ENCODE data around the gene SMYD3. TPM values are rescaled to one million over a fixed set of nuclear protein-coding genes. Genes with fewer than 3 reads are reported as not detected.

Gene SMYD3
- polyA plus RNA-seq, 3 donors from 2014 or later = 48.4 to 57.5 (median 50.8) TPM

DNA sequence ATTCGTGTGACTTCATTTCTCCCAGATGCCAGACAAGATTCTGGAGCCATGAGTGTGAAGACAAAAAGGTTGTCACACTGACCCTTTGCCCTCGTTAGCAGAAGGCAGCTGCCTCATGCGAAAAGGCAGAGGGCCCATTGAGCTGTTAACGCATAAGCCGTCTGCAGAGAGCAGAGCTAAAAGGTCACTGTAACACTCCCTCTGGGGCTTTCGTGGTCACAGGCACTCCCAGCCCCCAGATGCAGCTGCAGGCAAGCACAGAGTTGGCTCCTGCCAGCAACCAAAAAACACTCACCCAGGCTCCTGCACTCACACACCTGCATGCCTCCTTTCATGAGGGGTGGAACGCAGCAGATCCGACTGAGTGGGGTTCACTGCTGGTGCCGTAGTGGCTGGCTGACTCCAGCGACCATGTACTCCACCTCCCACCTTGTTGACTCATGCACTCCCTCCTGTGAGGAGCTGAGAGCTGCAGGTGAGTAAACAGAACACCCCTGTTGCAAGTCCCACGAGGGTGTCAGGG lies 287.5 kb downstream of the SMYD3 start:
- H3K27ac Mint-ChIP-seq = peak overlapping the region in 1 of 6 donors; percentile 52
- DNase-seq = no peak
- H3K4me1 Mint-ChIP-seq = peaks cover 9 to 12% of the 10 kb centered on the region in 2 donors
- H3K27me3 Mint-ChIP-seq (ENCODE audit: low read depth in 3 of 3) = peaks cover 0 to 2% (median 0%) of the 10 kb centered on the region in 3 donors
- H3K4me3 Mint-ChIP-seq = no peak overlapping the region
- peaks cover 0 to 4% (median 0%) of the 10 kb centered on the region in 3 donors for H3K36me3 Mint-ChIP-seq
- H3K9me3 Mint-ChIP-seq = no peaks in the 10 kb centered on the region

DNA sequence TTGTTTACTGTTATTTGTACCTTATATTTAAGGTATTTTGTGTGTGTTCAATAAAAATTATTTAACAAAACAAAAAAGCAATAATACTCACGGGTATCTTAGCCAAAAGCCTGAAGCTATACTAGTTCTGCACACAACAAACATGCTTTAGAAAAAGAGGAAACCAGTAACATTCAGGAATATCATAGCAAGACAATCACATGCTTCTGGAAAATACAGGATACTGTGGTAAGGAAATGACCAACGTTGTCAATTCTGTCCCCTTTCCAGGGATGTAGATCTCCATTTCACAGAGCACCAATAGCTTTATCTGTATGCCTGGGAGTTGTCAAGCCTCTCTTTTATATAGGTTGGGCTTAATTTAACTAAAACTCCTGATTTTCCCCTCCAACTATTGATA lies 288.4 kb downstream of the SMYD3 start:
- peaks cover 0 to 2% (median 0%) of the 10 kb centered on the region in 3 donors for H3K27me3 Mint-ChIP-seq (ENCODE audit: low read depth in 3 of 3)

DNA sequence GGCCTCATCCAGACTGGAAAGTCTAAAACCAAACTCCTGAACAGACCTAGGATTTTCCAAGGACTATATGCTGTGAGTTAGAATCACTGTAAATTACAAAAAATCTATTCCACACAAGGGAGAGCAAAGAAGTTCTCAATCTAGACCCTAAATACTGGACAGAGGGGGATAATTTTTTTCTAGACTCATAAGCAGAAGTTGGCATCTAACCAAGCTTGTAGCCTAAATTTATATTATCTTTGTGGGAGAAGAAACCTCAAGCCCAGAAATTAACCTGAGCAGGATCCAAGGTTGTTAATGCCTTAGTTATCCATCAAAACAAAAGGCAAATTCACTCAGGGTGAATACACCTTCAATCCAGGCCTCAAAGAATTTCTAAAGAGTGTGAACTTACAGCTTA lies 290.2 kb downstream of the SMYD3 start:
- H3K27me3 Mint-ChIP-seq (ENCODE audit: low read depth in 3 of 3) = peaks cover 0 to 2% (median 0%) of the 10 kb centered on the region in 3 donors
- DNase-seq = no peak
- no peak overlapping the region for H3K27ac Mint-ChIP-seq
- peaks cover 0 to 4% (median 0%) of the 10 kb centered on the region in 3 donors for H3K36me3 Mint-ChIP-seq
- H3K9me3 Mint-ChIP-seq = no peaks in the 10 kb centered on the region
- no peak overlapping the region for H3K4me3 Mint-ChIP-seq
- peaks cover 14 to 21% of the 10 kb centered on the region in 2 donors for H3K4me1 Mint-ChIP-seq

More for the DNA sequence above, 288.4 kb downstream of the SMYD3 start:
- H3K9me3 Mint-ChIP-seq = no peaks in the 10 kb centered on the region
- H3K36me3 Mint-ChIP-seq = peaks cover 0 to 4% (median 0%) of the 10 kb centered on the region in 3 donors
- DNase-seq = no peak
- H3K27ac Mint-ChIP-seq = no peak overlapping the region
- H3K4me1 Mint-ChIP-seq = peaks cover 14 to 21% of the 10 kb centered on the region in 2 donors
- H3K4me3 Mint-ChIP-seq = no peak overlapping the region

DNA sequence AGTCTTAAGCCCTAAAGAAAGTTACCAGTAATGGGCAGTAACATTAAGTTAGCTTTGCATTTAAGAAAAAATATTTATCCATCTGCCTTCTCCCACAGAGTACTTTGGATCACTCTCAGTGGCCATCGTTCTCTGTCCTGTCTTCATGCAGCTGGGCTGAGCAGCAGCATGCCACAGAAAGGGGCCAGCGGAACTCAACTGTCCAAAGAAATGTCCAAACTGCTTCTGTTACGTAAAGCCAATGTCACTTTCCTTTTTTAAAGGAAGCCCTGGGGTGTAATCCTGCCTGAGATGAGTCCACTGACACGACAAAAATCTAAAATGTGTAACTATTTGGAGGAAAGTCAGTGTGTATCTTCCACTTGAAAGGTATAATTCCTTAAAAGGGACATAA lies 291.6 kb downstream of the SMYD3 start:
- Mint-ChIP-seq H3K4me1 (peaks cover 14 to 21% of the 10 kb centered on the region in 2 donors), H3K9me3 (no peaks in the 10 kb centered on the region), H3K36me3 (peaks cover 0 to 4% (median 0%) of the 10 kb centered on the region in 3 donors), H3K27me3 (ENCODE audit: low read depth in 3 of 3) (peaks cover 0 to 2% (median 0%) of the 10 kb centered on the region in 3 donors), H3K4me3 (no peak overlapping the region), H3K27ac (no peak overlapping the region)
- no peak for DNase-seq

DNA sequence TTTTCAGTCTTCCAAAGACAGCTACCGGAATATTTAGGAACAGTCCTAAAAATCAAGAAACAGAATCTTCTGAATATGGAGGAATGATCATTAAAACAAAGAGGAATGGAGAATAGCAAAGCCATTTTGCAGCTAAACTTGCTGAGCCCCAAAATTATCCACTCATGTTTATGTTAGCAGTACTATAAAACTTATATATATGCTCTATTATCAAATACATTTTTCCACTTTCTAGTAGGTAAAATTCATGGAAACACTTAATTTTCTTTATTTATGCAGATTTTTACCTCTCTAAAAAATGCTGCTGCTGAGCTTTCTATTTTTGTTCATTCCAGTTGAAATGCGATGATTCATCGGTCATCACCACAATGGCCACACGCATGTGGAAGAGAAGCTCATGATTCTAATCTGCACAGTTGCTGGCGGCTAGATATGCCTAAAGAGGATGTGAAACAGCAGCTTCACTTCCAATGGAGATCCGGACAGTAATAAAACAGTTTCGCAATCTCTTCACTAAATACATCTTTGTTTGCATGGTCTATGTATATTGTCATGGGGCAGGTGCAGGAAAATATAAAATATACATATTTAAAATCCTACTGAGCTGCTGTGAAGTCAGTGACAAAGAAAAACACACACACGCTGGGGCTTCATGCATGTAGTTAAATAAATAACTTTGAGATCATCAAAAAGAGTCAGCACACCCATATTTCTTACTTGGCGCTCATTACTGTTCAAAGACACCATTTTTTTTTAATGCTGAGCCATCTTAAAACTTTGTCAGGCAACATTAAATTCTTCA lies 292.2 kb downstream of the SMYD3 start:
- DNase-seq = no peak
- Mint-ChIP-seq H3K4me1 (peaks cover 14 to 21% of the 10 kb centered on the region in 2 donors), H3K27ac (no peak overlapping the region), H3K4me3 (peak overlapping the region in 1 of 5 donors; percentile 24), H3K9me3 (no peaks in the 10 kb centered on the region), H3K27me3 (ENCODE audit: low read depth in 3 of 3) (peaks cover 0 to 2% (median 0%) of the 10 kb centered on the region in 3 donors), H3K36me3 (peaks cover 0 to 4% (median 3%) of the 10 kb centered on the region in 3 donors)

DNA sequence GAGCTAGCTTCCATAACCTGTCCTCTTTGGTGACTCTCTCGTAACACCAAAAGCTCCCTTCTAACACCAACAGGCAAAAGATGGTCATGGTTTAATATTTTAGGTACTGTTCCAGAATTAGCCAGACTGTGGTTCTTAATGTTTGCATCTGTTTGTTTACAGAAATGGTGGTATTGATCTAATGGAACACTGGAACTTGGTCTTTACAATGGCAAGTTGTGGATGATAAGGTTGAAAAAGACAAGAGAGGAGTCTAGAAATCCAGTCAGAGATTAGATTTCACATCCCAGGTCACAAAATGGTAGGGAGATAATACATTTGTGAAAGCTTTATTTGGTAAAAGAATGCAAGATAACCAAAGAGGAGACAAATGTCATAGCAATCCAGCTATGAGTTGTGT lies 293.1 kb downstream of the SMYD3 start:
- peaks cover 0 to 3% (median 0%) of the 10 kb centered on the region in 3 donors for H3K36me3 Mint-ChIP-seq
- no peak overlapping the region for H3K4me3 Mint-ChIP-seq
- no peak for DNase-seq
- no peaks in the 10 kb centered on the region for H3K27me3 Mint-ChIP-seq (ENCODE audit: low read depth in 3 of 3)
- H3K4me1 Mint-ChIP-seq = peaks cover 14 to 21% of the 10 kb centered on the region in 2 donors
- no peak overlapping the region for H3K27ac Mint-ChIP-seq
- H3K9me3 Mint-ChIP-seq = no peaks in the 10 kb centered on the region

DNA sequence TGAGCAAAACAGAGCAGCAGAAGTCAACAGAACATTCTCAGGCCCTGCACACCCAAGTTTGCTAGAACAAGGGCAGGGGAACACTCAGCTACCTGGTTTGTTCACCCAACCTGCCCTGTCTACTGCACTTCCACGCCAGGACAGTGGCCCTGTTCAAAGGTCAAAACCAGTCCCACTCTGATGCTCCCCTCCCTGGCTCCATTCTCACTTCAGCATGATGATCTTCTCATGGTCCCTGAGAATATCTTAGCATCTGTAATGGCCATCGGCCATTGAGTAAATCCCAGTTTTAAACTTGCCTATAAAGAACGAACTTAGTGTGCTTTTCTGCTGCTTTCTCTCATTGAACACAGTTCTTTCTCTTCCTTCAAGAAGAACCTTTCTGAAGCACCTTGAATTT lies 293.6 kb downstream of the SMYD3 start:
- no peak overlapping the region for H3K4me3 Mint-ChIP-seq
- peaks cover 0 to 3% (median 0%) of the 10 kb centered on the region in 3 donors for H3K36me3 Mint-ChIP-seq
- H3K27ac Mint-ChIP-seq = no peak overlapping the region
- no peaks in the 10 kb centered on the region for H3K9me3 Mint-ChIP-seq
- H3K27me3 Mint-ChIP-seq (ENCODE audit: low read depth in 3 of 3) = no peaks in the 10 kb centered on the region
- H3K4me1 Mint-ChIP-seq = peaks cover 14 to 21% of the 10 kb centered on the region in 2 donors
- DNase-seq = no peak

DNA sequence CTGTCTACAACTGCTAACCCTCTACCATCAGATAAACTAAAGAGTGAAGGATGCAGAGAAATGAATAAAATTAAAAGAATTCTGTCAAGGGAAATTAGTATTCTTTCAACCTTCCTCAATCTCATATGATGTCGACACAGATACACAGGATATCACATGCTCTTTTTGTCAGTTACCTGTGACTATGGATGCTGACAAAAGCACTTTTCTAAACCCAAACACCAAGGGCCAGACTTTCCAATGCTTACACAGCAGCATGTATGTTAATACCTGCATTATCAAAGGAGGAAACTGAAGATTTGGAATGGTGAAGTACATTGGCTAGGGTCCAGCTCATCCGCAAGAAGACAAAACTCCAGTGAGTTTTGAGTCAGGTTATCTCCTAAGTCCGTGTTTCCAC lies 294.0 kb downstream of the SMYD3 start:
- Mint-ChIP-seq H3K4me3 (no peak overlapping the region), H3K27me3 (ENCODE audit: low read depth in 3 of 3) (no peaks in the 10 kb centered on the region), H3K36me3 (peaks cover 0 to 3% (median 0%) of the 10 kb centered on the region in 3 donors), H3K27ac (no peak overlapping the region), H3K4me1 (peaks cover 14 to 21% of the 10 kb centered on the region in 2 donors), H3K9me3 (no peaks in the 10 kb centered on the region)
- DNase-seq = no peak

DNA sequence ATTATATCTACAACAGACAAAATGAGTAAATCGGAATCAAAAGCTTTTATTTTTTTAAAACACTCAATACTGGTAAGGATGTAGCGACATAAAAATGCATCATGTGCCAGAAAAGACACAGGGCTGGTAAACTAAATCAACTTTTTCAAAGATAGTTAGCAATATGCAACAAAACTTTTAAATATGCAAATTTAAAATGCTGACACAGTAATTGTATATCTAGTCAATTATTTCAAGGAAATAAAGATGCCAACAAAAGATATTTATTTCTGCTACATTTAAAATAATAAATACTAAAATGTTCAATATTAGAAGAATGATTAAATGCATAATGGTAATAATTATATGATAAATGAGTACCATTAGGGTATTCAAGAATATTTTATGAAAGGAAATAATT lies 295.1 kb downstream of the SMYD3 start:
- Mint-ChIP-seq H3K36me3 (peaks cover 0 to 3% (median 0%) of the 10 kb centered on the region in 3 donors), H3K4me1 (peaks cover 14 to 21% of the 10 kb centered on the region in 2 donors), H3K27ac (no peak overlapping the region), H3K27me3 (ENCODE audit: low read depth in 3 of 3) (no peaks in the 10 kb centered on the region), H3K9me3 (no peaks in the 10 kb centered on the region), H3K4me3 (no peak overlapping the region)
- no peak for DNase-seq

DNA sequence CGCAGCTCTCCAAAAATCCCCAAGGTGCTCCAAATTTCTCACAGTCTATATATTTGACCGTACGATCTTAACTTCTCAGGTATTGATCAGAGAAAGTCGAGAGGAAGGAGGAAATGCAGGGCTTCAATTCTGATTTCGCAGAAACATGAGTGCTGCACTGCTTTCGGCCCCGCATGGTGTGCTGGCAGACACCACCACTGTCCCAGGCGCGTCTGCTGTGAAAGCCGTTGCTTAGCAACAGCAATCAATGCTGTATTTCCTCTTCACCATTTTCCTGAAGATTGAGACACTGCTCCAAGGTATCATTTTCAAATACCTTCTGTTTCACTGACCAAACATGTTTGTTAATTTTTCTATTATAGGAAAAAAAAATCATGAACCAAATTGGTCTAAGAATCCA lies 296.3 kb downstream of the SMYD3 start:
- peaks cover 14 to 21% of the 10 kb centered on the region in 2 donors for H3K4me1 Mint-ChIP-seq
- DNase-seq = no peak
- no peaks in the 10 kb centered on the region for H3K9me3 Mint-ChIP-seq
- peaks cover 0 to 3% (median 0%) of the 10 kb centered on the region in 3 donors for H3K36me3 Mint-ChIP-seq
- H3K27me3 Mint-ChIP-seq (ENCODE audit: low read depth in 3 of 3) = no peaks in the 10 kb centered on the region
- no peak overlapping the region for H3K27ac Mint-ChIP-seq
- no peak overlapping the region for H3K4me3 Mint-ChIP-seq

DNA sequence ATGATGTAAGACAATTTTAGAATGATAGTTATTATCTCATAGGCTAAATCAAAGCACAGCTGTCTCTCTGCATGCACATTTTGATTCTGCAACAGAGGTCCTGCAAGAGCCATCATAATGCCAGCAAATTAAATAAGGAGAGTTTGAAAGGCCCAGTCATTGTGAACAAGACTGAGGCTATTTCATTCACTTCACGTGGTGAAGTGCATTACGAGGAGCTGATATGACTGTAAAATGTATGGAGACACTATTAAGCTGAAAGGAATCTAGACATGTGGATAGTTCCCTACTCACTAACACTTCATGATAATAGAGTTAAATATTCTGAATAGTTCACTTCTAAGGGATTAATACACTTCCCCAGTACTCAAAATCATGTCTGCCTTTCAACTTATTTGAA lies 299.0 kb downstream of the SMYD3 start:
- no peaks in the 10 kb centered on the region for H3K4me1 Mint-ChIP-seq

DNA sequence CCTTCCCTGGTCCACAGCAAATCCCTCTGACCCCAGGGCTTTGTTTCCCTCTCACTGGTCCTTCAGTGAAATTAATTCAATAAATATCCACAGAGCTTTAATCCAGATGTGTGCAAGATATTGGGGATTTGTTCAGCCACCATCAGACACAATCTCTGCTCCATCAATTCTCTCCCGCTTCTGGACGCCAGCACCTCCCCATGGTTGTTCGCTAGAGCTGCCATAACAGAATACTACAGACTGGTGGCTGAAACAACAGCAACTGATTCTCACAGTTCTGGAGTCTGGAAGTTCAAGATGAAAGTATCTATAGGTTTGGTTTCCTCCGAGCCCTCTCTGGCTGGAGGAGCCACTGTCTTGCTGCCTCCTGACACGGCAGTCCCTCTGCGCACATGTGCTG lies 303.9 kb downstream of the SMYD3 start:
- H3K27ac Mint-ChIP-seq = no peak overlapping the region
- no peaks in the 10 kb centered on the region for H3K4me1 Mint-ChIP-seq
- peaks cover 0 to 2% (median 0%) of the 10 kb centered on the region in 3 donors for H3K27me3 Mint-ChIP-seq (ENCODE audit: low read depth in 3 of 3)
- no peak for DNase-seq
- no peaks in the 10 kb centered on the region for H3K9me3 Mint-ChIP-seq
- no peak overlapping the region for H3K4me3 Mint-ChIP-seq
- peaks cover 3 to 5% (median 4%) of the 10 kb centered on the region in 3 donors for H3K36me3 Mint-ChIP-seq

More for the DNA sequence above, 299.0 kb downstream of the SMYD3 start:
- H3K27ac Mint-ChIP-seq = no peak overlapping the region
- no peaks in the 10 kb centered on the region for H3K27me3 Mint-ChIP-seq (ENCODE audit: low read depth in 3 of 3)
- no peak overlapping the region for H3K4me3 Mint-ChIP-seq
- H3K9me3 Mint-ChIP-seq = no peaks in the 10 kb centered on the region
- H3K36me3 Mint-ChIP-seq = peaks cover 4 to 6% (median 5%) of the 10 kb centered on the region in 3 donors
- DNase-seq = no peak

DNA sequence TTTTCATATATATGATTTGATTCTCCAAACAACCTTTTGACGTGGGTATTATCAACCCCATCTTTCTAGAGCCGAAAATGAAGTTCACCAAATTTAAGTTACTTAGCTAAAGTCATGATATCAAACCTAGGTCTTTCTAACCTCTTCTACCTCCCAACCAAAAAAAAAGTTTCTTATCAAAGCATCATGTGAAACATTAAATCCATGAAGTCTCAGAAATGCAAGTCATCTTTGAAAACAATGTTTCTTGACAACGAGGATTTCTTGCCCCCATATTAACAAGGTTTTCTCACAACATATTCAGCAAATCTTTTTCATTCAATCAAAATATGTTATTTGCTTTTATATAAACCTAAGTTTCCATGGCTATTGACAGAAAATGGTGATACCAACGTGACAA lies 306.3 kb downstream of the SMYD3 start:
- DNase-seq = no peak
- H3K27me3 Mint-ChIP-seq (ENCODE audit: low read depth in 3 of 3) = peaks cover 0 to 2% (median 0%) of the 10 kb centered on the region in 3 donors
- H3K4me3 Mint-ChIP-seq = no peak overlapping the region
- H3K27ac Mint-ChIP-seq = no peak overlapping the region
- H3K9me3 Mint-ChIP-seq = no peaks in the 10 kb centered on the region
- peaks cover 3 to 5% (median 4%) of the 10 kb centered on the region in 3 donors for H3K36me3 Mint-ChIP-seq
- H3K4me1 Mint-ChIP-seq = no peaks in the 10 kb centered on the region

DNA sequence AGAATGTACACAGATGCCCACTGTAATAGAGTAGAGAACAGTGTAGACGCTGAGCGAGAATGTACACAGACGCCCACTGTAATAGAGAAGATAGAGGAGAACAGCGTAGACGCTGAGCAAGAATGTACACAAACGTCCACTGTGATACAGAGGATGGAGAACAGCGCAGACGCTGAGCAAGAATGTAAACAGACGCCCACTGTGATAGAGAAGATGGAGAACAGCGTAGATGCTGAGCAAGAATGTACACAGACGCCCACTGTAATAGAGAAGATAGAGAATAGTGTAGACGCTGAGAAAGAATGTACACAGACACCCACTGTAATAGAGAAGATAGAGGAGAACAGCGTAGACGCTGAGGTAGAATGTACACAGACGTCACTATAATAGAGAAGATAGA lies 306.9 kb downstream of the SMYD3 start:
- H3K36me3 Mint-ChIP-seq = peaks cover 3 to 5% (median 4%) of the 10 kb centered on the region in 3 donors
- H3K27me3 Mint-ChIP-seq (ENCODE audit: low read depth in 3 of 3) = peaks cover 0 to 2% (median 0%) of the 10 kb centered on the region in 3 donors
- H3K4me3 Mint-ChIP-seq = no peak overlapping the region
- no peak for DNase-seq
- H3K27ac Mint-ChIP-seq = no peak overlapping the region
- no peaks in the 10 kb centered on the region for H3K4me1 Mint-ChIP-seq
- H3K9me3 Mint-ChIP-seq = no peaks in the 10 kb centered on the region
